HPDE6-E6E7 (cell line): Measurements from ENCODE around the gene CAMKMT.
A peak's percentile ranks its signal among the peaks of the same experiment; 100 is the strongest.
"Not testable (repeated sequence)": the region's sequence is repeated elsewhere in the genome, so short reads cannot be mapped to it uniquely, and the experiment has no call there.

Experiments used
- DNase-seq: peaks from one replicate; pipeline ENCODE4 v3.0.0; 2011; ENCODE audit warnings: missing footprints; ENCODE audit errors: extremely low spot score

The CAMKMT gene

GRCh38 chr2:44360749-44361329 lies 908 bp upstream of the CAMKMT start:
- no peak for DNase-seq

GRCh38 chr2:44362207-44363015 lies 664 bp downstream of the CAMKMT start:
- DNase-seq = peak; percentile 32

GRCh38 chr2:44364604-44365003 lies 2.9 kb downstream of the CAMKMT start:
- DNase-seq = no peak

GRCh38 chr2:44367591-44367990 lies 5.8 kb downstream of the CAMKMT start:
- no peak for DNase-seq

- DNase-seq = no peak
These were observed 7.6 kb downstream of the CAMKMT start for GRCh38 chr2:44369392-44369791.

- no peak for DNase-seq
These were observed 9.7 kb downstream of the CAMKMT start for GRCh38 chr2:44371445-44371844.

- no peak for DNase-seq
These were observed 10.5 kb downstream of the CAMKMT start for GRCh38 chr2:44372246-44372645.

- DNase-seq = no peak
These were observed 15.7 kb downstream of the CAMKMT start for GRCh38 chr2:44377486-44377885.

- not testable (repeated sequence) for DNase-seq
These were observed 23.5 kb downstream of the CAMKMT start for GRCh38 chr2:44385226-44385625.

GRCh38 chr2:44388877-44389276 lies 27.1 kb downstream of the CAMKMT start:
- DNase-seq = no peak

- no peak for DNase-seq
These were observed 28.1 kb downstream of the CAMKMT start for GRCh38 chr2:44389895-44390294.

- no peak for DNase-seq
These were observed 30.7 kb downstream of the CAMKMT start for GRCh38 chr2:44392338-44392943.

GRCh38 chr2:44397447-44398175 lies 35.9 kb downstream of the CAMKMT start:
- DNase-seq = no peak

GRCh38 chr2:44398243-44398897 lies 36.6 kb downstream of the CAMKMT start:
- DNase-seq = no peak

- DNase-seq = no peak
These were observed 59.0 kb downstream of the CAMKMT start for GRCh38 chr2:44420725-44421124.

- DNase-seq = no peak
These were observed 62.5 kb downstream of the CAMKMT start for GRCh38 chr2:44424211-44424610.

GRCh38 chr2:44429034-44429433 lies 67.3 kb downstream of the CAMKMT start:
- no peak for DNase-seq

- no peak for DNase-seq
These were observed 68.6 kb downstream of the CAMKMT start for GRCh38 chr2:44430342-44430741.

GRCh38 chr2:44433895-44434294 lies 72.1 kb downstream of the CAMKMT start:
- peak; percentile 42 for DNase-seq

- no peak for DNase-seq
These were observed 79.5 kb downstream of the CAMKMT start for GRCh38 chr2:44441200-44441599.

- DNase-seq = no peak
These were observed 80.3 kb downstream of the CAMKMT start for GRCh38 chr2:44442019-44442418.

GRCh38 chr2:44443517-44443916 lies 81.8 kb downstream of the CAMKMT start:
- DNase-seq = no peak
